GM23338 (cell line): ENCODE measurements around the gene LRRC10. TPM values are rescaled to one million over a fixed set of nuclear protein-coding genes. Genes with fewer than 3 reads are reported as not detected.

ENCODE experiments used
- ATAC-seq: fragments of 200-7000 bp; cut with Tn5 transposase; 3 replicates; pipeline ENCODE4 v1.9.1; 2020
- DNase-seq: peaks from one replicate; pipeline ENCODE4 v3.0.0-alpha.2; 2015; ENCODE audit warnings: low spot score
- H2AFZ ChIP-seq: fragments of 200-600 bp; sonication (generic); 2 replicates; pipeline ENCODE4 v1.8.0; 2016; ENCODE audit warnings: antibody characterized with exemption, mild to moderate bottlenecking, moderate library complexity
- H3F3A ChIP-seq: fragments of 200-600 bp; sonication (generic); replicated peaks from 2 replicates; pipeline ENCODE4 v1.8.0; 2017; ENCODE audit warnings: antibody characterized with exemption, mixed run types, low read depth
- H3K27ac ChIP-seq: fragments of 200-600 bp; sonication (generic); 2 replicates; pipeline ENCODE4 v1.6.1; 2016; ENCODE audit warnings: low read depth
- H3K27me3 ChIP-seq: fragments of 200-600 bp; sonication (generic); 2 replicates; pipeline ENCODE4 v1.8.0; 2016; ENCODE audit warnings: mild to moderate bottlenecking, mixed run types, moderate library complexity; ENCODE audit not compliant: insufficient read depth
- H3K36me3 ChIP-seq: fragments of 200-600 bp; sonication (generic); 2 replicates; pipeline ENCODE4 v1.8.0; 2016; ENCODE audit warnings: mild to moderate bottlenecking; ENCODE audit not compliant: insufficient read depth
- H3K4me1 ChIP-seq: fragments of 200-600 bp; sonication (generic); 2 replicates; pipeline ENCODE4 v1.8.0; 2016; ENCODE audit warnings: mild to moderate bottlenecking, moderate library complexity; ENCODE audit not compliant: insufficient read depth
- H3K4me2 ChIP-seq: fragments of 200-600 bp; sonication (generic); 2 replicates; pipeline ENCODE4 v1.7.1; 2017; ENCODE audit warnings: mixed run types
- H3K4me3 ChIP-seq: fragments of 200-600 bp; sonication (generic); 2 replicates; pipeline ENCODE4 v1.6.1; 2016; ENCODE audit warnings: mixed run types
- H3K79me2 ChIP-seq: fragments of 200-600 bp; sonication (generic); replicated peaks from 2 replicates; pipeline ENCODE4 v1.8.0; 2017; ENCODE audit warnings: mild to moderate bottlenecking; ENCODE audit not compliant: insufficient read depth
- H3K9me2 ChIP-seq: fragments of 200-600 bp; sonication (generic); 2 replicates; pipeline ENCODE4 v1.8.0; 2017; ENCODE audit not compliant: insufficient read depth
- H4K20me1 ChIP-seq: fragments of 200-600 bp; sonication (generic); replicated peaks from 2 replicates; pipeline ENCODE4 v1.8.0; 2017; ENCODE audit warnings: mild to moderate bottlenecking; ENCODE audit not compliant: insufficient read depth
- H3K27ac Mint-ChIP-seq: 2 replicates; pipeline ENCODE4 v1.8.0; 2020; ENCODE audit warnings: inconsistent platforms, mild to moderate bottlenecking, moderate library complexity, mixed read lengths
- H3K27me3 Mint-ChIP-seq: 3 replicates; pipeline ENCODE4 v1.8.0; 2022; ENCODE audit warnings: low read depth, mild to moderate bottlenecking, moderate library complexity, mixed read lengths, inconsistent platforms; ENCODE audit not compliant: insufficient read depth, poor library complexity
- H3K36me3 Mint-ChIP-seq: 3 replicates; pipeline ENCODE4 v1.8.0; 2021; ENCODE audit warnings: low read depth, mild to moderate bottlenecking, inconsistent platforms, moderate library complexity, mixed read lengths
- H3K4me1 Mint-ChIP-seq: 3 replicates; pipeline ENCODE4 v1.8.0; 2020; ENCODE audit warnings: mild to moderate bottlenecking, inconsistent platforms, mixed read lengths
- H3K4me3 Mint-ChIP-seq: 3 replicates; pipeline ENCODE4 v1.8.0; 2021; ENCODE audit warnings: moderate library complexity, mild to moderate bottlenecking, inconsistent platforms, mixed read lengths
- H3K9me3 Mint-ChIP-seq: 3 replicates; pipeline ENCODE4 v1.8.0; 2020; ENCODE audit warnings: moderate library complexity, mild to moderate bottlenecking, inconsistent platforms, mixed read lengths
- JUNB ChIP-seq: IDR thresholded peaks from one replicate; pipeline ENCODE4 v1.6.1; 2016; ENCODE audit warnings: antibody characterized with exemption; ENCODE audit not compliant: unreplicated experiment
- REST ChIP-seq: IDR thresholded peaks from one replicate; pipeline ENCODE4 v1.6.1; 2018; ENCODE audit warnings: antibody characterized with exemption; ENCODE audit not compliant: unreplicated experiment
- ZNF114 ChIP-seq: fragments of 250-450 bp; sonication (Bioruptor Pico); IDR thresholded peaks from 2 replicates; pipeline ENCODE4 v1.5.0; 2020; ENCODE audit warnings: mild to moderate bottlenecking, moderate library complexity
- polyA plus RNA-seq: library from polyadenylated mRNA; unstranded; fragments of >200 nt; fragmentation: Nextera tagmentation; extraction: Ambion mirVana; gene quantifications from 2 replicates; pipeline ENCODE4 v1.2.1, GENCODE V29; 2016
- total RNA-seq: library from RNA; depleted of rRNA; stranded (reverse); fragments of >200 nt; shearing (Covaris generic); gene quantifications from 2 replicates; pipeline ENCODE4 v1.2.3, GENCODE V29; 2014
- TF ChIP-seq, protein P1 (sequence below), 2 experiments: fragments of 200-600 bp in 1 of 2; sonication (generic) in 1 of 2; conservative IDR thresholded peaks; 2 replicates each; pipeline versions ENCODE4 v1.5.1 to v1.6.1; 2016 to 2017; ENCODE audit warnings: antibody characterized with exemption in 2 of 2, low read depth in 2 of 2, mild to moderate bottlenecking in 2 of 2, moderate library complexity in 1 of 2

LRRC10 gene
- total and polyA plus RNA-seq, 2 experiments from 2014 or later = not detected

- H3K9me3 Mint-ChIP-seq = no peaks in the 10 kb centered on the region
- peaks cover 2% of the 10 kb centered on the region for H3K27me3 Mint-ChIP-seq
- Histone ChIP-seq H3K4me2 (no peak overlapping the region), H3K4me1 (peaks cover 4% of the 10 kb centered on the region; the same call in 1 of the 2 replicates), H4K20me1 (no peaks in the 10 kb centered on the region), H2AFZ (no peak overlapping the region), H3K79me2 (no peaks in the 10 kb centered on the region), H3K9me2 (no peaks in the 10 kb centered on the region), H3K4me3 (no peak overlapping the region), H3F3A (no peaks in the 10 kb centered on the region), H3K27ac (no peak overlapping the region), H3K36me3 (no peaks in the 10 kb centered on the region), H3K27me3 (no peaks in the 10 kb centered on the region)
- no peak overlapping the region for H3K4me3 Mint-ChIP-seq
- TF ChIP-seq JUNB (no peak), ZNF114 (no peak)
- TF ChIP-seq, protein P1, sequence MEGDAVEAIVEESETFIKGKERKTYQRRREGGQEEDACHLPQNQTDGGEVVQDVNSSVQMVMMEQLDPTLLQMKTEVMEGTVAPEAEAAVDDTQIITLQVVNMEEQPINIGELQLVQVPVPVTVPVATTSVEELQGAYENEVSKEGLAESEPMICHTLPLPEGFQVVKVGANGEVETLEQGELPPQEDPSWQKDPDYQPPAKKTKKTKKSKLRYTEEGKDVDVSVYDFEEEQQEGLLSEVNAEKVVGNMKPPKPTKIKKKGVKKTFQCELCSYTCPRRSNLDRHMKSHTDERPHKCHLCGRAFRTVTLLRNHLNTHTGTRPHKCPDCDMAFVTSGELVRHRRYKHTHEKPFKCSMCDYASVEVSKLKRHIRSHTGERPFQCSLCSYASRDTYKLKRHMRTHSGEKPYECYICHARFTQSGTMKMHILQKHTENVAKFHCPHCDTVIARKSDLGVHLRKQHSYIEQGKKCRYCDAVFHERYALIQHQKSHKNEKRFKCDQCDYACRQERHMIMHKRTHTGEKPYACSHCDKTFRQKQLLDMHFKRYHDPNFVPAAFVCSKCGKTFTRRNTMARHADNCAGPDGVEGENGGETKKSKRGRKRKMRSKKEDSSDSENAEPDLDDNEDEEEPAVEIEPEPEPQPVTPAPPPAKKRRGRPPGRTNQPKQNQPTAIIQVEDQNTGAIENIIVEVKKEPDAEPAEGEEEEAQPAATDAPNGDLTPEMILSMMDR (conservative IDR thresholded peaks at IDR 0.05; ENCODE audit: low read depth in 2 of 2) = peak; percentile 58
- DNase-seq = peak; percentile 68
- H3K4me1 Mint-ChIP-seq = peaks cover 7% of the 10 kb centered on the region
- ATAC-seq = peak; percentile 83
- no peaks in the 10 kb centered on the region for H3K36me3 Mint-ChIP-seq
- H3K27ac Mint-ChIP-seq = no peak overlapping the region
Measured at GRCh38 chr12:69633061-69633460, 22.4 kb upstream of the LRRC10 start.

GRCh38 chr12:69630191-69630590 is 19.5 kb upstream of the LRRC10 start:
- no peaks in the 10 kb centered on the region for H4K20me1 ChIP-seq
- H3F3A ChIP-seq = no peaks in the 10 kb centered on the region
- H3K4me3 Mint-ChIP-seq = no peak overlapping the region
- no peaks in the 10 kb centered on the region for H3K9me3 Mint-ChIP-seq
- no peaks in the 10 kb centered on the region for H3K79me2 ChIP-seq
- H2AFZ ChIP-seq = 0 out of 2 replicates have a peak overlapping the region, but pooled peaks have one; percentile 38
- peak; percentile 67 for ATAC-seq
- H3K27me3 Mint-ChIP-seq = peaks cover 1% of the 10 kb centered on the region
- peaks cover 4% of the 10 kb centered on the region; the same call in 2 of the 3 replicates for H3K4me1 Mint-ChIP-seq
- H3K27ac ChIP-seq = no peak overlapping the region
- no peaks in the 10 kb centered on the region for H3K27me3 ChIP-seq
- no peaks in the 10 kb centered on the region for H3K9me2 ChIP-seq
- DNase-seq = peak; percentile 54
- no peaks in the 10 kb centered on the region for H3K36me3 ChIP-seq
- H3K27ac Mint-ChIP-seq = no peak overlapping the region
- H3K4me3 ChIP-seq = no peak overlapping the region
- H3K4me2 ChIP-seq = no peak overlapping the region
- H3K4me1 ChIP-seq = peaks cover 2% of the 10 kb centered on the region; the same call in 1 of the 2 replicates
- no peaks in the 10 kb centered on the region for H3K36me3 Mint-ChIP-seq
- TF ChIP-seq JUNB (no peak), REST (no peak)
- TF ChIP-seq, protein P1 (conservative IDR thresholded peaks at IDR 0.05; ENCODE audit: low read depth in 2 of 2) = peak; percentile 63 to 72
